ENCODE measurements around the gene MRGPRD.

DNA sequence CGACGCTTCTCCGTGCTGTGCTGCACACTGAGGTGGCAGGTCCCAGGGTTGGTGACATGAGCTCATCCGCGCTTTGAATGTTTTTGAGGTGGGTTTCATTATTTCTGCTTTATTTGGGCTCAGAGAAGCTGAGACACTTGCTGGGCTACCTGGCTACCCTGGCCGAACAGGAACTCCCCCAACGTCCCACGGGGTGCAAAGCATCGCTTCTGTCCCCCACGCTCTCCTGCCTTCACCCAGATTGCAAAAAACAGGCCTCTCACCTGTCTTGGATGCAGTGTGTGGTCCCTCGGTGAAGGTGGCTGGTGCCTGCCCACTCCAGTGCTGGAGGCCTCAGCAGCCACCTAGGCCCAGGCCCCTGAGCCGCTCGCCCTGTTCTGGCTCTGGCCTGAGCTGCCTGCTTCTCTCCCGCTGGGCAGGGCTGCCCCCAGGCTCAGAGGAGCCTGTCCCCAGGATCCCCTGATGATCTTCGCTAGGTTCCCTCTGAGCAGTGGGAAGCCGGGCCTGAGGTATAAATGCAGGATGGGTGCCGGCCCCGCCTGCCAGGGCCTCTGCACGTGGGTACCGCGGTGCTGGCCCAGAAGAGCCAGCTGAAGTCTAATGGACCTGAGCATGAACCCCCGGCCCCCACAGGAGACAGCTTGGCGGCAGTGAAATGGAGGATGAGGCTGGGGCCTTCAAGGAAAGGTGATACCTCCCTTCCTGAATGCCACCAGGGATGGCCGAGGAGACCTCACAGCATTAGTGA, 15.8 kb upstream of the MRGPRD start:
- TF ChIP-seq CTCF (IDR thresholded peaks at IDR 0.05) (no peak), EZH2 (IDR thresholded peaks at IDR 0.05; ENCODE audit: borderline replicate concordance, insufficient read depth, low read depth, low read length, poor library complexity, severe bottlenecking) (no peak)
